SKM-1 (cell line): Measurements from ENCODE around the gene TPMT.
"Not testable (repeated sequence)": the region's sequence is repeated elsewhere in the genome, so short reads cannot be mapped to it uniquely, and the experiment has no call there.

Experiments
- DNase-seq: peaks from one replicate; lab custom pipeline; 2025; ENCODE audit not compliant: unreplicated experiment; lab: John Stamatoyannopoulos, UW

The TPMT gene

GRCh38 chr6:18154507-18155149, at the start of gene TPMT:
TPMT (minus strand) TSS chr6:18155077; CDS start chr6:18149127, 5,950 bp downstream.
- no peak for DNase-seq

- no peak for DNase-seq
Observed at GRCh38 chr6:18203786-18204185, 48.9 kb upstream of the TPMT start.

GRCh38 chr6:18192026-18192425, 37.1 kb upstream of the TPMT start:
- DNase-seq, result no peak

- no peak for DNase-seq
Observed at GRCh38 chr6:18189196-18189595, 34.3 kb upstream of the TPMT start.

- DNase-seq, result no peak
Observed at GRCh38 chr6:18187701-18188100, 32.8 kb upstream of the TPMT start.

- no peak for DNase-seq
Observed at GRCh38 chr6:18186540-18187250, 31.8 kb upstream of the TPMT start.

GRCh38 chr6:18186033-18186432, 31.2 kb upstream of the TPMT start:
- no peak for DNase-seq

GRCh38 chr6:18185624-18186023, 30.7 kb upstream of the TPMT start:
- no peak for DNase-seq

GRCh38 chr6:18183766-18184165, 28.9 kb upstream of the TPMT start:
- no peak for DNase-seq

- DNase-seq, result no peak
Observed at GRCh38 chr6:18182568-18182967, 27.7 kb upstream of the TPMT start.

- DNase-seq, result peak; percentile 51
Observed at GRCh38 chr6:18179770-18180356, 25.0 kb upstream of the TPMT start.

GRCh38 chr6:18178960-18179615, 24.2 kb upstream of the TPMT start:
- no peak for DNase-seq

- DNase-seq, result no peak
Observed at GRCh38 chr6:18177286-18177965, 22.5 kb upstream of the TPMT start.

GRCh38 chr6:18176198-18176597, 21.3 kb upstream of the TPMT start:
- DNase-seq, result not testable (repeated sequence)

- DNase-seq, result no peak
Observed at GRCh38 chr6:18171871-18172270, 17.0 kb upstream of the TPMT start.

- DNase-seq, result no peak
Observed at GRCh38 chr6:18168264-18168663, 13.4 kb upstream of the TPMT start.

- no peak for DNase-seq
Observed at GRCh38 chr6:18166312-18167036, 11.6 kb upstream of the TPMT start.

- DNase-seq, result no peak
Observed at GRCh38 chr6:18165751-18166150, 10.9 kb upstream of the TPMT start.

GRCh38 chr6:18162401-18162800, 7.5 kb upstream of the TPMT start:
- DNase-seq, result no peak

GRCh38 chr6:18161431-18161830, 6.6 kb upstream of the TPMT start:
- DNase-seq, result no peak

- no peak for DNase-seq
Observed at GRCh38 chr6:18160911-18161310, 6.0 kb upstream of the TPMT start.
